ENCODE measurements around the gene GAA. TPM values are rescaled to one million over a fixed set of nuclear protein-coding genes. Genes with fewer than 3 reads are reported as not detected.
A peak's percentile ranks its signal among the peaks of the same experiment; 100 is the strongest.

The GAA gene
- total RNA-seq, 1 experiment from 2014 or later = 30.3 TPM

- no CpG with 5 or more reads among the region's 24 CpGs for WGBS (ENCODE audit: extremely low coverage, insufficient read length, low lambda C conversion rate)
- Histone ChIP-seq H3K4ac (ENCODE audit: low read depth, low read length) (no peak overlapping the region), H4K20me1 (ENCODE audit: control insufficient read depth, insufficient read depth, insufficient read length) (no peaks in the 10 kb centered on the region), H3K23me2 (ENCODE audit: insufficient read length, low read depth, low read length, poor library complexity, severe bottlenecking) (no peaks in the 10 kb centered on the region), H2AK5ac (ENCODE audit: insufficient read length, low read length) (no peak overlapping the region), H4K5ac (ENCODE audit: insufficient read length, low read depth, low read length) (no peak overlapping the region), H3K27me3 (ENCODE audit: insufficient read depth, low read length) (no peaks in the 10 kb centered on the region), H3K56ac (ENCODE audit: insufficient read length, low read depth, low read length) (no peak overlapping the region), H3K4me2 (ENCODE audit: insufficient read depth, insufficient read length, low read length) (no peak overlapping the region), H3K9me3 (ENCODE audit: control insufficient read depth, low read depth, low read length) (no peaks in the 10 kb centered on the region), H3K9ac (ENCODE audit: extremely low read depth, insufficient read length, low read length) (no peak overlapping the region), H3K4me1 (ENCODE audit: insufficient read depth, low read length) (peaks cover 3% of the 10 kb centered on the region; the same call in 1 of the 2 replicates), H3K18ac (ENCODE audit: insufficient read length, low read depth, low read length) (no peak overlapping the region), H3K14ac (ENCODE audit: insufficient read depth, low read length) (no peak overlapping the region), H3K79me1 (ENCODE audit: insufficient read depth, low read depth, low read length, poor library complexity, severe bottlenecking) (no peaks in the 10 kb centered on the region), H3K23ac (ENCODE audit: insufficient read length, low read depth, low read length) (no peak overlapping the region), H2BK20ac (ENCODE audit: low read depth, low read length, poor library complexity, severe bottlenecking) (no peak overlapping the region), H4K8ac (replicated peaks; ENCODE audit: insufficient read length, low read depth, low read length) (no peak overlapping the region), H2BK120ac (ENCODE audit: low read depth, low read length, poor library complexity, severe bottlenecking) (no peak overlapping the region), H2BK12ac (ENCODE audit: insufficient read length, low read depth, low read length) (no peak overlapping the region), H3T11ph (ENCODE audit: low read length) (no peak overlapping the region), H2BK5ac (ENCODE audit: insufficient read length, low read length) (no peak overlapping the region), H2AFZ (ENCODE audit: low read length) (no peak overlapping the region), H3K79me2 (ENCODE audit: insufficient read depth, low read length) (no peaks in the 10 kb centered on the region), H2BK15ac (ENCODE audit: low read depth, low read length) (no peak overlapping the region), H3K27ac (ENCODE audit: insufficient read length, low read depth, low read length) (no peak overlapping the region), H4K91ac (ENCODE audit: insufficient read length, low read depth, low read length) (no peak overlapping the region)
- Mint-ChIP-seq H3K9me3 (peaks cover 0 to 7% of the 10 kb centered on the region in 2 experiments; a peak in 1 of 5 replicates), H3K36me3 (ENCODE audit: insufficient read depth in 1 of 3, low read depth in 3 of 3) (peaks cover 0 to 34% (median 5%) of the 10 kb centered on the region in 3 experiments; a peak in 4 of 7 replicates), H3K4me1 (peaks cover 7 to 23% of the 10 kb centered on the region in 2 experiments), H3K27ac (peak overlapping the region in 1 of 3 experiments; percentile 82; a peak in 2 of 7 replicates), H3K4me3 (no peak overlapping the region), H3K27me3 (ENCODE audit: low read depth) (no peaks in the 10 kb centered on the region)
- peak; percentile 30 for DNase-seq
- no peak for TF ChIP-seq CTCF (conservative IDR thresholded peaks at IDR 0.05)
Observed at GRCh38 chr17:80119271-80119791, 17.9 kb downstream of the GAA start.

All from H9 (cell line).